Activated T-cell treated with anti-CD3 and anti-CD28 coated beads, Interleukin-2, amount 50 U/mL, for 72 hours (primary cell): Measurements from ENCODE around the gene SLC7A6OS. TPM values are rescaled to one million over a fixed set of nuclear protein-coding genes. Genes with fewer than 3 reads are reported as not detected.
"Not testable (repeated sequence)": the region's sequence is repeated elsewhere in the genome, so short reads cannot be mapped to it uniquely, and the experiment has no call there.

Source experiments
- ATAC-seq, 2 donors: fragments of 150-1000 bp; cut with Tn5 transposase; replicated peaks in 1 of 2; 2 replicates each; pipeline ENCODE4 v1.10.0; 2021; ENCODE audit warnings: moderate library complexity in 2 of 2, mild to moderate bottlenecking in 1 of 2
- DNase-seq, 2 donors: peaks; one replicate each; pipeline ENCODE4 v3.0.0; 2021 to 2022; ENCODE audit warnings: mixed read lengths in 1 of 2
- H3K27ac Mint-ChIP-seq: one replicate; pipeline ENCODE4 v1.8.0; 2022; ENCODE audit warnings: mild to moderate bottlenecking, moderate library complexity, mixed read lengths
- H3K27me3 Mint-ChIP-seq: one replicate; pipeline ENCODE4 v1.8.0; 2022; ENCODE audit warnings: low read depth, mixed read lengths
- H3K36me3 Mint-ChIP-seq, 2 donors: one replicate each; pipeline ENCODE4 v1.8.0; 2022; ENCODE audit warnings: mixed read lengths in 2 of 2, mild to moderate bottlenecking in 1 of 2; ENCODE audit not compliant: insufficient read depth in 2 of 2
- H3K4me1 Mint-ChIP-seq: one replicate; pipeline ENCODE4 v1.8.0; 2022; ENCODE audit warnings: low read depth, mixed read lengths
- H3K4me3 Mint-ChIP-seq, 2 donors: one replicate each; pipeline ENCODE4 v1.8.0; 2022; ENCODE audit warnings: mild to moderate bottlenecking in 2 of 2, mixed read lengths in 2 of 2, moderate library complexity in 2 of 2
- H3K9me3 Mint-ChIP-seq, 2 donors: one replicate each; pipeline ENCODE4 v1.8.0; 2022; ENCODE audit warnings: mixed read lengths in 2 of 2
- total RNA-seq, 2 donors: library from RNA; stranded (reverse); gene quantifications; one replicate each; pipeline ENCODE4 v1.2.3, GENCODE V29; 2022

The SLC7A6OS gene
- total RNA-seq, 2 donors from 2014 or later, result 21.9 to 25.8 TPM

DNA sequence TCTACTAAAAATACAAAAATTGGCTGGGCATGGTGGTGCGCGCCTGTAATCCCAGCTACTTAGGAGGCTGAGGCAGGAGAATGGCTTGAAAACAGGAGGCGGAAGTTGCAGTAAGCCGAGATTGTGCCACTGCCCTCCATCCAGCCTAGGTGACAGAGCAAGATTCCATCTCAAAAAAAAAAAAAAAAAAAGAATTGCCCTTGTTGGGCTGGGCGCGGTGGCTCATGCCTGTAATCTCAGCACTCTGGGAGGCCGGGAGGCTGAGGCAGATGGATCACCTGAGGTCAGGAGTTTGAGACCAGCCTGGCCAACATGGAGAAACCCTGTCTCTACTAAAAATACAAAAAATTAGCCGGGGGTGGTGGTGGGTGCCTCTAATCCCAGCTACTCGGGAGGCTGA is 21.9 kb downstream of the SLC7A6OS start:
- DNase-seq, H3K9me3 Mint-ChIP-seq, ATAC-seq, H3K27me3 Mint-ChIP-seq: not testable (repeated sequence)
- peak overlapping the region; percentile 89 for H3K27ac Mint-ChIP-seq
- H3K4me1 Mint-ChIP-seq, result peaks cover 94% of the 10 kb centered on the region
- H3K36me3 Mint-ChIP-seq, result peaks cover 14 to 41% of the 10 kb centered on the region in 2 donors
- H3K4me3 Mint-ChIP-seq, result peak overlapping the region; percentile 44 to 51

DNA sequence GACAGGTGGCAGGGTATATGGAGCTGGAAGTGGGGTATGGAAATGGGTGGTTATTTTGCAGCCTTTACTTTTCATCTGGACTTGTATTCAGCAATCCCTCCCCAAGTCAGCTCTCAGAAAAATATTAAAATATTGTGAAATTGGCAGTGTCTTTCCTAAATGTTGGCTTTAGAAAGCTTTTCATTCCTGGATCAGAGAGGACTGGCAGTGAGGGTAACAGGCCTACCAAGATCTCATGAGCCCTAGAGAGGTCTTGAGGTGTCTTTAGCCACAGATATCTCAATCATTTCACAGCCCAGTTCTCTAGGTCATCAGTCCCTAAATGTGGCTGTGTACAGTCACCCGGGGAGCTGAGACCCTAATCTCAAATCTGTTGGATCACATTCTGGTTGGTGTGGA is 22.5 kb downstream of the SLC7A6OS start:
- Mint-ChIP-seq H3K27me3 (no peaks in the 10 kb centered on the region), H3K36me3 (peaks cover 10 to 38% of the 10 kb centered on the region in 2 donors), H3K27ac (peak overlapping the region; percentile 89), H3K4me1 (peaks cover 95% of the 10 kb centered on the region), H3K4me3 (peak overlapping the region; percentile 53 to 79), H3K9me3 (no peaks in the 10 kb centered on the region)
- DNase-seq, result no peak
- ATAC-seq, result no peak

GRCh38 chr16:68287276-68288251 is 23.2 kb downstream of the SLC7A6OS start:
- H3K27ac Mint-ChIP-seq, result peak overlapping the region; percentile 89
- H3K36me3 Mint-ChIP-seq, result peaks cover 10 to 37% of the 10 kb centered on the region in 2 donors
- peak overlapping the region; percentile 53 to 79 for H3K4me3 Mint-ChIP-seq
- DNase-seq (peak; percentile 49 to 50), ATAC-seq (peak; percentile 40 to 52)
- no peaks in the 10 kb centered on the region for H3K9me3 Mint-ChIP-seq
- H3K4me1 Mint-ChIP-seq, result peaks cover 98% of the 10 kb centered on the region
- no peaks in the 10 kb centered on the region for H3K27me3 Mint-ChIP-seq

GRCh38 chr16:68286153-68287074 is 24.3 kb downstream of the SLC7A6OS start:
- DNase-seq (no peak), ATAC-seq (peak; percentile 26 to 37)
- H3K27ac Mint-ChIP-seq, result peak overlapping the region; percentile 68
- H3K4me1 Mint-ChIP-seq, result peaks cover 100% of the 10 kb centered on the region
- no peaks in the 10 kb centered on the region for H3K27me3 Mint-ChIP-seq
- H3K36me3 Mint-ChIP-seq, result peaks cover 14 to 37% of the 10 kb centered on the region in 2 donors
- H3K4me3 Mint-ChIP-seq, result peak overlapping the region; percentile 66 to 79
- no peaks in the 10 kb centered on the region for H3K9me3 Mint-ChIP-seq

- Mint-ChIP-seq H3K4me1 (peaks cover 100% of the 10 kb centered on the region), H3K27ac (peak overlapping the region; percentile 68), H3K27me3 (no peaks in the 10 kb centered on the region), H3K4me3 (peak overlapping the region; percentile 66 to 79), H3K9me3 (no peaks in the 10 kb centered on the region), H3K36me3 (peaks cover 12 to 36% of the 10 kb centered on the region in 2 donors)
- ATAC-seq (no peak), DNase-seq (no peak)
These were observed 25.1 kb downstream of the SLC7A6OS start for GRCh38 chr16:68285683-68286082.

DNA sequence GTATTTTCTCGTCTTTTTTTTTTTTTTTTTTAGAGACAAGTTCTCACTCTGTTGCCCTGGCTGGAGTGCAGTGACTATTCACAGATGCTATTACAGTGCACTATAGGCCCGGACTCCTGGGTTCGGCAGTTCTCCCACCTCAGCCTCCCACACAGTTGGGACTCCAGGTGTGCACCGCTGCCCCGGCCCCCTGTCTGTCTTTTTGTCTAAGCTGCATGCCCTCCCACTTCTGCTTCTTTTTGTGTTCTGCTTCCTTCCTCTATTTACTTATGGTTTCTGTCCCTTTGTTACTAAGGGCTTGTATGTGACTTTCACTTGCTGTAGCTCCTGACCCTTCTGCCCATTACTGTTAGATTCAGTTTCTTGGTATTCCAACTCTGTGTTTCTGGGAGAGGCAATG is 25.9 kb downstream of the SLC7A6OS start:
- Mint-ChIP-seq H3K4me3 (peak overlapping the region; percentile 48 to 66), H3K27me3 (no peaks in the 10 kb centered on the region), H3K4me1 (peaks cover 96% of the 10 kb centered on the region), H3K9me3 (no peaks in the 10 kb centered on the region), H3K27ac (peak overlapping the region; percentile 95), H3K36me3 (peaks cover 12 to 34% of the 10 kb centered on the region in 2 donors)
- DNase-seq, result no peak
- no peak for ATAC-seq

DNA sequence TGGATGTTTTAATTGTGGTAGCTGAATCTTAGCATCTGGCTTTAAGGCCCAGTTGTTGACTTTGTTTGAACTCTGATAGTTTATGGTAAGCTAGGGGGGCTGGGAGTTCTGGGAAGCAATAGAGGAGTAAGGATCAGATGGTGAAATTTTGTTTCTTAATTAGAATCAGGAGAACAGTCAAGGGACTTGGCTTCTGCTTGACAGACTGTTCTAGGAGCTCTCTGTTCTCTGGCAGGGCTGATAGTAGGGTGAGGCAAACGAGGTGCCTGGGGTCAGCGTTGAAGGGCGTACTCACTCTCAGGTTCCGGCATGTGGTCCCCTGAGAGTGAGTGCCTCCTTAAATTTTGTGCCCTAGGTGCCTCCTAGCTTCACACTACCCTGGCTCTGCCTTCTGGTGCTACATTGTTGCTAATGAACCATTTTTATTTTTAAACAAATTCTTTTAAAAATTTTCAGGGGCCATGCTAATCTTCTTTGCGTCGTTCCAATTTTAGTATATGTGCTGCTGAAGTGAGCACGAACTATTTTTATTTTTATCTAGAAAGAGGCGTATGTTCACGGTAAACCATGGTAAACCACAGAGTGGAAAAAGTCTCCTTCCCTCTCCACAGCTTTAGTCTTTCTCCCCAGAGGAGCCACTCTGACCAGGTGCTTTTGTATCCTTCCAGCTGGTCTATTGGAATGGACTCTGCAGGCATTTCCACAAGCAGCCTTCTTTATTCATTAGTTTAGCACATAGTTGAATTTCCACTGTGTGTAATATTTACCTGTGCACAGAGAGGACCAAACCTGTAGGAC is 26.7 kb downstream of the SLC7A6OS start:
- ATAC-seq (peak; percentile 20 to 39), DNase-seq (no peak)
- H3K36me3 Mint-ChIP-seq, result peaks cover 12 to 39% of the 10 kb centered on the region in 2 donors

DNA sequence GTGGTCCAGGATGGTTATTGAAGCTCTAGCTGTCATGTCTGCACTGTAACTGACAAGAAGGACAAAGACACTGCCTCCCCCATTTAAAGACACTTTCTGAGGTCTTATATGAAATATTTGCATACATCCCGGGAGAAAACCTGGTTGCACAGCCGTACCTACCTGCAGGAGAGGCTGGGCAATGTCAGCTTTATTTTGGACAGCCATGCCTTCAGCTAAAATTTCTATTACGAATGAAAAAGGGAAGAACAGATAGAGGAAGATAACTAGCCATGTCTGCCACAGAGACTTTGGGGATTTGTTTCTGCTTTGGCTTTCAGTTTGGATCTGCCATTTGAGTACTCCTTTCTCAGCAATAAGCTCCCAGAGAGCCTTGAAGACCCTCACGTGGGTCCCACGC is 27.4 kb downstream of the SLC7A6OS start:
- ATAC-seq (no peak), DNase-seq (no peak)
- no peaks in the 10 kb centered on the region for H3K27me3 Mint-ChIP-seq
- peaks cover 12 to 39% of the 10 kb centered on the region in 2 donors for H3K36me3 Mint-ChIP-seq
- peak overlapping the region; percentile 48 to 77 for H3K4me3 Mint-ChIP-seq
- H3K4me1 Mint-ChIP-seq, result peaks cover 90% of the 10 kb centered on the region
- no peaks in the 10 kb centered on the region for H3K9me3 Mint-ChIP-seq
- H3K27ac Mint-ChIP-seq, result peak overlapping the region; percentile 95

More for the DNA sequence above, 26.7 kb downstream of the SLC7A6OS start:
- Mint-ChIP-seq H3K27ac (peak overlapping the region; percentile 95), H3K4me1 (peaks cover 96% of the 10 kb centered on the region), H3K9me3 (no peaks in the 10 kb centered on the region), H3K4me3 (peak overlapping the region; percentile 48 to 77), H3K27me3 (no peaks in the 10 kb centered on the region)

GRCh38 chr16:68282064-68282452 is 28.7 kb downstream of the SLC7A6OS start:
- peak overlapping the region; percentile 79 for H3K27ac Mint-ChIP-seq
- H3K27me3 Mint-ChIP-seq, result no peaks in the 10 kb centered on the region
- no peak for DNase-seq
- peaks cover 10 to 30% of the 10 kb centered on the region in 2 donors for H3K36me3 Mint-ChIP-seq
- H3K4me3 Mint-ChIP-seq, result peak overlapping the region; percentile 0 to 44
- no peaks in the 10 kb centered on the region for H3K9me3 Mint-ChIP-seq
- H3K4me1 Mint-ChIP-seq, result peaks cover 77% of the 10 kb centered on the region
- no peak for ATAC-seq

- DNase-seq (no peak), ATAC-seq (peak; percentile 47 to 67)
- Mint-ChIP-seq H3K27ac (peak overlapping the region; percentile 79), H3K4me1 (peaks cover 76% of the 10 kb centered on the region), H3K27me3 (no peaks in the 10 kb centered on the region), H3K36me3 (peaks cover 8 to 26% of the 10 kb centered on the region in 2 donors), H3K4me3 (peak overlapping the region; percentile 0 to 44), H3K9me3 (no peaks in the 10 kb centered on the region)
These were observed 29.2 kb downstream of the SLC7A6OS start for GRCh38 chr16:68281368-68282063.

DNA sequence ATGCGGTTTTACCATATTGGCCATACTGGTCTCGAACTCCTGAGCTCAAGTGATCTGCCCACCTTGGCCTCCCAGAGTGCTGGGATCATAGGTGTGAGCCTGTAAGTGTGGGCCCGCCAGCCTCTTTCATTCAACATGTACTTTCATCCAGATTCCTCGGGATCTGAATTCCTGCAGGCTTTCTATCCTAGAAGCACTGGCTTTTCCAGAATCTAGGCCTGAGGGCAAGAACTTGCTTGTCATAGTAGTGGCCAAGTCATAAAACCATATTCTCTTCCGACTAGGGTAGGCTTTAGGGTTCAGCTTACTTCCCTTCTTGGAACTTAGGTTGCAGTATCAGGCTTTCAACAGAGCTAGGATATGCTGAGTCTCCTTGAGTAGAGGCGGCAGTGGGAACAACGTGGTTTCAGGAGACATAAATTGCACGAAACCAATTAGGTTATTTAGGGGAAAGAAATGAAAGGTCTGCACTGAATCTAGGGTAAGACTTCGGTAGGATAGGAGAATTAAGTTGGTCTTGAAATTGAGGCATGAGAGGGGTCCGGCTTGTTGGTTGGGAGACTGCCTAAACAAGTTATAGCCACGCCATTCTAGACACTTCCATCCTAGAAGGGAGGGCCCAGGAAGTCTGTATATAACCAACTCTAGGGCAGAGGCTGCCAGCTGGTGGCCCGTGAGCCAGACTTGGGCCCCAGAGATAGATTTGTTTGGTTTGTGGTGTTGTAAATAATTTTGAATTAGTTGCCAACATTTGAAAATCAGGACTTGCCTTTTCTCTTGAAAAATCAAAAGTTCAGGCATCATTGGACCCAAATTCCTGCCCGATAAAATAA is 30.8 kb downstream of the SLC7A6OS start:
- ATAC-seq (no peak), DNase-seq (no peak)
- peaks cover 76% of the 10 kb centered on the region for H3K4me1 Mint-ChIP-seq
- H3K36me3 Mint-ChIP-seq, result peaks cover 6 to 22% of the 10 kb centered on the region in 2 donors
- H3K4me3 Mint-ChIP-seq, result no peak overlapping the region
- no peaks in the 10 kb centered on the region for H3K9me3 Mint-ChIP-seq
- no peaks in the 10 kb centered on the region for H3K27me3 Mint-ChIP-seq
- peak overlapping the region; percentile 82 for H3K27ac Mint-ChIP-seq
